NCI-H524 treated with DMSO at 0.1 percent for 48 hours (cell line): Measurements from ENCODE around the gene ME2.
"Not testable (repeated sequence)": the region's sequence is repeated elsewhere in the genome, so short reads cannot be mapped to it uniquely, and the experiment has no call there.

Source experiments
- DNase-seq: peaks from one replicate; lab custom pipeline; 2025; lab: John Stamatoyannopoulos, UW

Gene ME2

GRCh38 chr18:50861617-50862016, 17.3 kb upstream of the ME2 start:
- no peak for DNase-seq

- no peak for DNase-seq
These were observed 16.5 kb upstream of the ME2 start for GRCh38 chr18:50862401-50862800.

GRCh38 chr18:50863840-50864375, 15.0 kb upstream of the ME2 start:
- DNase-seq: no peak

GRCh38 chr18:50866765-50867164, 12.2 kb upstream of the ME2 start:
- DNase-seq: no peak

GRCh38 chr18:50869150-50869549, 9.8 kb upstream of the ME2 start:
- DNase-seq: no peak

GRCh38 chr18:50870138-50870845, 8.6 kb upstream of the ME2 start:
- DNase-seq: no peak

- no peak for DNase-seq
These were observed 7.1 kb upstream of the ME2 start for GRCh38 chr18:50871846-50872245.

GRCh38 chr18:50875966-50876536, 2.9 kb upstream of the ME2 start:
- DNase-seq: peak; percentile 25

- no peak for DNase-seq
These were observed 1.2 kb upstream of the ME2 start for GRCh38 chr18:50877545-50878265.

GRCh38 chr18:50879302-50880118, 592 bp downstream of the ME2 start:
- DNase-seq: peak; percentile 4

GRCh38 chr18:50880119-50880465, 1.2 kb downstream of the ME2 start:
- no peak for DNase-seq

- DNase-seq: not testable (repeated sequence)
These were observed 2.0 kb downstream of the ME2 start for GRCh38 chr18:50880944-50881343.

GRCh38 chr18:50886929-50887328, 8.0 kb downstream of the ME2 start:
- no peak for DNase-seq

- DNase-seq: no peak
These were observed 16.6 kb downstream of the ME2 start for GRCh38 chr18:50895350-50896045.

GRCh38 chr18:50896093-50896492, 17.2 kb downstream of the ME2 start:
- no peak for DNase-seq

GRCh38 chr18:50898919-50899318, 20.0 kb downstream of the ME2 start:
- DNase-seq: no peak

- DNase-seq: no peak
These were observed 23.9 kb downstream of the ME2 start for GRCh38 chr18:50902797-50903196.

- no peak for DNase-seq
These were observed 27.9 kb downstream of the ME2 start for GRCh38 chr18:50906843-50907242.

GRCh38 chr18:50909261-50909660, 30.3 kb downstream of the ME2 start:
- DNase-seq: no peak

- DNase-seq: no peak
These were observed 32.1 kb downstream of the ME2 start for GRCh38 chr18:50911006-50911405.

- no peak for DNase-seq
These were observed 38.1 kb downstream of the ME2 start for GRCh38 chr18:50917021-50917420.

- no peak for DNase-seq
These were observed 39.2 kb downstream of the ME2 start for GRCh38 chr18:50918153-50918552.
